ENCODE data around the gene TLX2. TPM values are rescaled to one million over a fixed set of nuclear protein-coding genes. Genes with fewer than 3 reads are reported as not detected.

The TLX2 gene
- total and polyA plus RNA-seq, 12 donors = not detected

GRCh38 chr2:74497777-74498499 lies 16.3 kb upstream of the TLX2 start:
- ATAC-seq = peak in 5 of 8 donors; percentile 7 to 22 (median 16)
- Histone ChIP-seq H3K27ac (no peak overlapping the region), H3K36me3 (peaks cover 0 to 19% (median 9%) of the 10 kb centered on the region in 9 donors), H3K9me3 (no peaks in the 10 kb centered on the region), H3K27me3 (peaks cover 9 to 64% (median 62%) of the 10 kb centered on the region in 7 donors), H3K4me1 (peaks cover 11 to 42% (median 35%) of the 10 kb centered on the region in 9 donors), H3K4me3 (peak overlapping the region in 8 of 10 donors; percentile 22 to 57 (median 38))
- WGBS, 2 donors = 2 to 4% methylated on average over 61 of the region's 61 CpGs
- peak in 1 of 2 donors; percentile 37 for DNase-seq
- TF ChIP-seq CTCF (IDR thresholded peaks at IDR 0.05) = no peak
- intact Hi-C loops (cut with DNase I) = no loop called here

- peak overlapping the region in 7 of 10 donors; percentile 22 to 57 (median 40) for H3K4me3 ChIP-seq
- no peak for ATAC-seq
These were observed 15.6 kb upstream of the TLX2 start for GRCh38 chr2:74498500-74499266.

GRCh38 chr2:74499267-74499939 lies 14.8 kb upstream of the TLX2 start, which contains the start of gene LBX2:
Gene LBX2 (minus strand): TSS chr2:74499603. CDS start chr2:74499537, 66 bp downstream.
- DNase-seq (no peak), ATAC-seq (no peak)
- Histone ChIP-seq H3K9me3 (no peaks in the 10 kb centered on the region), H3K27ac (no peak within 1 kb of the TSS), H3K4me3 (peak within 1 kb of the TSS in 7 of 10 donors; percentile 22 to 57 (median 40)), H3K27me3 (peaks cover 9 to 74% (median 66%) of the 10 kb centered on the region in 7 donors), H3K4me1 (peaks cover 11 to 56% (median 43%) of the 10 kb centered on the region in 9 donors), H3K36me3 (peaks cover 0 to 6% (median 0%) of the 10 kb centered on the region in 9 donors)
- TF ChIP-seq CTCF (IDR thresholded peaks at IDR 0.05) = no peak
- 2 to 5% methylated on average over 65 of the region's 65 CpGs for WGBS, 2 donors
- intact Hi-C loops (cut with DNase I) = no loop called here

More at GRCh38 chr2:74498500-74499266, 15.6 kb upstream of the TLX2 start:
- DNase-seq = no peak
- peaks cover 0 to 12% (median 3%) of the 10 kb centered on the region in 9 donors for H3K36me3 ChIP-seq
- H3K4me1 ChIP-seq = peaks cover 11 to 49% (median 38%) of the 10 kb centered on the region in 9 donors
- peaks cover 9 to 70% (median 64%) of the 10 kb centered on the region in 7 donors for H3K27me3 ChIP-seq
- intact Hi-C loops (cut with DNase I) = no loop called here
- no peaks in the 10 kb centered on the region for H3K9me3 ChIP-seq
- no peak overlapping the region for H3K27ac ChIP-seq
- WGBS, 2 donors = 2% methylated on average over 41 of the region's 41 CpGs
- no peak for TF ChIP-seq CTCF (IDR thresholded peaks at IDR 0.05)

Measured in heart right ventricle (tissue), 16 donors.